ENCODE results near the gene GRWD1. TPM values are rescaled to one million over a fixed set of nuclear protein-coding genes. Genes with fewer than 3 reads are reported as not detected.

The GRWD1 gene
- total and polyA plus RNA-seq, 2 of the 13 experiments (the other 11 are each of a cell fraction or from before 2014, with no cell fraction given) = 10.8 to 46.6 TPM

GRCh38 chr19:48480558-48481500 lies 35.0 kb downstream of the GRWD1 start (continued):
- TF ChIP-seq, protein P1, sequence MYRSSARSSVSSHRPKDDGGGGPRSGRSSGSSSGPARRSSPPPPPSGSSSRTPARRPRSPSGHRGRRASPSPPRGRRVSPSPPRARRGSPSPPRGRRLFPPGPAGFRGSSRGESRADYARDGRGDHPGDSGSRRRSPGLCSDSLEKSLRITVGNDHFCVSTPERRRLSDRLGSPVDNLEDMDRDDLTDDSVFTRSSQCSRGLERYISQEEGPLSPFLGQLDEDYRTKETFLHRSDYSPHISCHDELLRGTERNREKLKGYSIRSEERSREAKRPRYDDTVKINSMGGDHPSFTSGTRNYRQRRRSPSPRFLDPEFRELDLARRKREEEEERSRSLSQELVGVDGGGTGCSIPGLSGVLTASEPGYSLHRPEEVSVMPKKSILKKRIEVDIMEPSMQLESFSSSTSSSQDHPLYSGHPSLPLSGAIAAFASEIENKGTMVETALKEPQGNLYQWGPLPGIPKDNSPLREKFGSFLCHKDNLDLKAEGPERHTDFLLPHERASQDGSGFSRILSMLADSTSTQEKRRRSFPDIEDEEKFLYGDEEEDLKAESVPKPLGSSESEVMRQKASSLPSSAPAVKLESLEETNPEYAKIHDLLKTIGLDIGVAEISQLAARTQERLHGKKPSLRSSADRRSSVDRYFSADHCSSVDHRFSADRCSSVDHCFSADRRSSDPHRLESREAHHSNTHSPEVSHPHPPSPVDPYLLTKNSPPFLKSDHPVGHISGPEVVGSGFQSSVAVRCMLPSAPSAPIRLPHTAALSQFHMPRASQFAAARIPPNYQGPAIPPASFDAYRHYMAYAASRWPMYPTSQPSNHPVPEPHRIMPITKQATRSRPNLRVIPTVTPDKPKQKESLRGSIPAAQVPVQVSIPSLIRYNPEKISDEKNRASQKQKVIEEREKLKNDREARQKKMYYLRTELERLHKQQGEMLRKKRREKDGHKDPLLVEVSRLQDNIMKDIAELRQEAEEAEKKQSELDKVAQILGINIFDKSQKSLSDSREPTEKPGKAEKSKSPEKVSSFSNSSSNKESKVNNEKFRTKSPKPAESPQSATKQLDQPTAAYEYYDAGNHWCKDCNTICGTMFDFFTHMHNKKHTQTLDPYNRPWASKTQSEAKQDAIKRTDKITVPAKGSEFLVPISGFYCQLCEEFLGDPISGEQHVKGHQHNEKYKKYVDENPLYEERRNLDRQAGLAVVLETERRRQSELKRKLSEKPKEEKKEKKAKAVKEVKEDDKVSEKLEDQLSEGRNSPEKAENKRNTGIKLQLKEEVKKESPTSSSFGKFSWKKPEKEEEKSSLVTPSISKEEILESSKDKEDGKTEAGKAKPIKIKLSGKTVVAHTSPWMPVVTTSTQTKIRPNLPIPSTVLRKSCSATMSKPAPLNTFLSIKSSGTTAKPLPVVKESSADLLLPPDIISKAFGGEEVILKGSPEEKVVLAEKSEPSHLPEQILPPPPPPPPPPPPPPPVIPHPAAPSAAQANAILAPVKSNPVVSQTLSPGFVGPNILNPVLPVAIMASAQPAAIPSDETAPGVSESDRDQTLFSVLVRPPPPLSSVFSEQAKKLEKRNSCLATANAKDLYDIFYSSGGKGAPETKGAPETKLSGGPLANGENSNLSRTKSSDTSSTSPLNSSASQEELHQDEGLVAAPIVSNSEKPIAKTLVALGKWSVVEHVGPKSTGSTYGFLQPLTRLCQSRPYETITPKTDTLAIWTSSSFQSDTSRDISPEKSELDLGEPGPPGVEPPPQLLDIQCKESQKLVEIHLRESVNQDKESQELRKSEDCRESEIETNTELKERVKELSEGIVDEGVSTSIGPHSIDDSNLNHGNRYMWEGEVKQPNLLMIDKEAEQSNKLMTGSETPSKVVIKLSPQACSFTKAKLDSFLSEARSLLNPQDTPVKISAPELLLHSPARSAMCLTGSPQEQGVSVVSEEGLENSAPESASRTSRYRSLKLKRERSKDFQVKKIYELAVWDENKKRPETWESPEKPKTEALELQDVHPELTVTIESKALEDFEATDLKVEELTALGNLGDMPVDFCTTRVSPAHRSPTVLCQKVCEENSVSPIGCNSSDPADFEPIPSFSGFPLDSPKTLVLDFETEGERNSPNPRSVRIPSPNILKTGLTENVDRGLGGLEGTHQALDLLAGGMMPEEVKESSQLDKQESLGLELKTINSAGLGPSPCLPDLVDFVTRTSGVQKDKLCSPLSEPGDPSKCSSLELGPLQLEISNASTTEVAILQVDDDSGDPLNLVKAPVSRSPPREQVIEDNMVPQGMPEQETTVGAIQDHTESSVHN (CRISPR knock-in tag; IDR thresholded peaks at IDR 0.05) = no peak
- no peak for TF ChIP-seq ZNF543 (CRISPR knock-in tag; IDR thresholded peaks at IDR 0.05)
- TF ChIP-seq ZFP91 (CRISPR knock-in tag; IDR thresholded peaks at IDR 0.05; ENCODE audit: borderline replicate concordance) = peak; percentile 12; the same call in 1 of the 2 replicates
- no peak for TF ChIP-seq TBX3 (IDR thresholded peaks at IDR 0.05; ENCODE audit: borderline replicate concordance)
- TF ChIP-seq MEIS2 (CRISPR knock-in tag; IDR thresholded peaks at IDR 0.05) = no peak
- TF ChIP-seq ZBTB33 (CRISPR knock-in tag; IDR thresholded peaks at IDR 0.05) = peak; percentile 64

All from HepG2 (cell line).